Ectodermal cell (in vitro differentiated cells): ENCODE measurements around the gene PXYLP1.

Source experiments
- H3K27ac ChIP-seq: 2 replicates; pipeline ENCODE4 v1.7.0; 2013; ENCODE audit warnings: mild to moderate bottlenecking, low read depth, low read length; ENCODE audit not compliant: insufficient read depth, poor library complexity, severe bottlenecking
- H3K27me3 ChIP-seq: 2 replicates; pipeline ENCODE4 v1.7.0; 2013; ENCODE audit warnings: mild to moderate bottlenecking, low read length; ENCODE audit not compliant: insufficient read depth, control insufficient read depth, poor library complexity, severe bottlenecking
- H3K36me3 ChIP-seq: one replicate; pipeline ENCODE4 v1.7.0; 2013; ENCODE audit warnings: low read length; ENCODE audit not compliant: control insufficient read depth, insufficient read depth
- H3K4me1 ChIP-seq: one replicate; pipeline ENCODE4 v1.7.0; 2013; ENCODE audit warnings: low read length; ENCODE audit not compliant: control insufficient read depth, insufficient read depth
- H3K4me3 ChIP-seq: 2 replicates; pipeline ENCODE4 v1.7.0; 2013; ENCODE audit warnings: low read depth, low read length, control low read depth; ENCODE audit not compliant: insufficient read depth
- H3K9me3 ChIP-seq: 2 replicates; pipeline ENCODE4 v1.7.0; 2013; ENCODE audit warnings: mild to moderate bottlenecking, low read length, moderate library complexity; ENCODE audit not compliant: control insufficient read depth
- WGBS, 2 experiments: methylation state at CpG; one replicate each; pipeline ENCODE4 v1.1.7; 2013; ENCODE audit warnings: missing lambda C conversion rate in 2 of 2; 5-methylcytosine and 5-hydroxymethylcytosine counted together

The PXYLP1 gene

GRCh38 chr3:141239511-141240281, 8.1 kb downstream of the PXYLP1 start:
- Histone ChIP-seq H3K4me1 (no peaks in the 10 kb centered on the region), H3K27ac (no peak overlapping the region)
- WGBS, 2 experiments, result 91 to 94% methylated on average over 5 of the region's 5 CpGs

GRCh38 chr3:141240286-141240685, 8.7 kb downstream of the PXYLP1 start:
- H3K27me3 ChIP-seq, result no peaks in the 10 kb centered on the region
- WGBS, 2 experiments, result 91 to 94% methylated on average over 1 of the region's 1 CpG
- no peaks in the 10 kb centered on the region for H3K4me1 ChIP-seq
- H3K27ac ChIP-seq, result no peak overlapping the region
- H3K4me3 ChIP-seq, result no peak overlapping the region
- H3K36me3 ChIP-seq, result no peaks in the 10 kb centered on the region
- H3K9me3 ChIP-seq, result no peaks in the 10 kb centered on the region

More at GRCh38 chr3:141239511-141240281, 8.1 kb downstream of the PXYLP1 start:
- no peaks in the 10 kb centered on the region for H3K9me3 ChIP-seq
- H3K27me3 ChIP-seq, result no peaks in the 10 kb centered on the region
- H3K36me3 ChIP-seq, result no peaks in the 10 kb centered on the region
- no peak overlapping the region for H3K4me3 ChIP-seq

- Histone ChIP-seq H3K4me3 (no peak overlapping the region), H3K27me3 (no peaks in the 10 kb centered on the region), H3K9me3 (no peaks in the 10 kb centered on the region), H3K27ac (no peak overlapping the region), H3K4me1 (no peaks in the 10 kb centered on the region), H3K36me3 (no peaks in the 10 kb centered on the region)
- 59 to 83% methylated on average over 5 of the region's 5 CpGs for WGBS, 2 experiments
These were observed 9.3 kb downstream of the PXYLP1 start for GRCh38 chr3:141240687-141241615.

GRCh38 chr3:141241616-141242376, 10.2 kb downstream of the PXYLP1 start:
- Histone ChIP-seq H3K4me3 (no peak overlapping the region), H3K27me3 (no peaks in the 10 kb centered on the region), H3K4me1 (no peaks in the 10 kb centered on the region), H3K27ac (no peak overlapping the region), H3K9me3 (no peaks in the 10 kb centered on the region), H3K36me3 (no peaks in the 10 kb centered on the region)
- WGBS, 2 experiments, result 88 to 89% methylated on average over 12 of the region's 12 CpGs

GRCh38 chr3:141242377-141243092, 10.9 kb downstream of the PXYLP1 start:
- Histone ChIP-seq H3K4me1 (no peaks in the 10 kb centered on the region), H3K27me3 (no peaks in the 10 kb centered on the region), H3K4me3 (no peak overlapping the region), H3K9me3 (no peaks in the 10 kb centered on the region), H3K36me3 (no peaks in the 10 kb centered on the region), H3K27ac (no peak overlapping the region)
- 93 to 94% methylated on average over 5 of the region's 5 CpGs for WGBS, 2 experiments

GRCh38 chr3:141243271-141243707, 11.7 kb downstream of the PXYLP1 start:
- no peaks in the 10 kb centered on the region for H3K36me3 ChIP-seq
- H3K27ac ChIP-seq, result no peak overlapping the region
- no peaks in the 10 kb centered on the region for H3K27me3 ChIP-seq
- H3K9me3 ChIP-seq, result no peaks in the 10 kb centered on the region
- WGBS, 2 experiments, result 85% methylated on average over 11 of the region's 11 CpGs
- H3K4me1 ChIP-seq, result no peaks in the 10 kb centered on the region
- no peak overlapping the region for H3K4me3 ChIP-seq

- Histone ChIP-seq H3K4me3 (no peak overlapping the region), H3K4me1 (no peaks in the 10 kb centered on the region), H3K27ac (no peak overlapping the region), H3K9me3 (no peaks in the 10 kb centered on the region), H3K36me3 (no peaks in the 10 kb centered on the region), H3K27me3 (no peaks in the 10 kb centered on the region)
- WGBS, 2 experiments, result 89 to 92% methylated on average over 5 of the region's 5 CpGs
These were observed 14.8 kb downstream of the PXYLP1 start for GRCh38 chr3:141246224-141246957.

GRCh38 chr3:141246958-141247301, 15.3 kb downstream of the PXYLP1 start:
- Histone ChIP-seq H3K27me3 (no peaks in the 10 kb centered on the region), H3K4me3 (no peak overlapping the region), H3K27ac (no peak overlapping the region), H3K4me1 (no peaks in the 10 kb centered on the region), H3K36me3 (no peaks in the 10 kb centered on the region), H3K9me3 (no peaks in the 10 kb centered on the region)
- WGBS, 2 experiments, result 47 to 50% methylated on average over 2 of the region's 2 CpGs

- Histone ChIP-seq H3K36me3 (no peaks in the 10 kb centered on the region), H3K27me3 (no peaks in the 10 kb centered on the region), H3K27ac (no peak overlapping the region), H3K9me3 (no peaks in the 10 kb centered on the region), H3K4me3 (no peak overlapping the region), H3K4me1 (no peaks in the 10 kb centered on the region)
- 93 to 94% methylated on average over 5 of the region's 5 CpGs for WGBS, 2 experiments
These were observed 16.4 kb downstream of the PXYLP1 start for GRCh38 chr3:141248064-141248463.
